ENCODE results near the gene SEC24A.
A peak's percentile ranks its signal among the peaks of the same experiment; 100 is the strongest.
"Not testable (repeated sequence)": the region's sequence is repeated elsewhere in the genome, so short reads cannot be mapped to it uniquely, and the experiment has no call there.

SEC24A gene

GRCh38 chr5:134647750-134648424, 698 bp upstream of the SEC24A start:
- Histone ChIP-seq H3K27me3 (no peaks in the 10 kb centered on the region), H4K20me1 (peaks cover 14% of the 10 kb centered on the region; the same call in 1 of the 2 replicates), H3K36me3 (0 out of 2 replicates have a peak, but pooled peaks cover 7% of the 10 kb centered on the region), H3K27ac (peak overlapping the region; percentile 88), H3K9ac (peak overlapping the region; percentile 91), H3K4me1 (peaks cover 39% of the 10 kb centered on the region), H3K4me2 (peak overlapping the region; percentile 83), H3K4me3 (peak overlapping the region; percentile 84), H3K9me3 (no peaks in the 10 kb centered on the region)
- TF ChIP-seq Cebpa-rat (IDR thresholded peaks at IDR 0.05) = no peak

- Histone ChIP-seq H3K4me2 (peak overlapping the region; percentile 83), H3K36me3 (0 out of 2 replicates have a peak, but pooled peaks cover 17% of the 10 kb centered on the region), H3K27ac (peak overlapping the region; percentile 88), H3K27me3 (no peaks in the 10 kb centered on the region), H3K9me3 (no peaks in the 10 kb centered on the region), H4K20me1 (peaks cover 26% of the 10 kb centered on the region; the same call in 1 of the 2 replicates), H3K4me1 (peaks cover 28% of the 10 kb centered on the region), H3K9ac (peak overlapping the region; percentile 91), H3K4me3 (peak overlapping the region; percentile 84)
- no peak for TF ChIP-seq Cebpa-rat (IDR thresholded peaks at IDR 0.05)
Observed at GRCh38 chr5:134649163-134649835, 714 bp downstream of the SEC24A start.

GRCh38 chr5:134650660-134651059, 2.1 kb downstream of the SEC24A start:
- Histone ChIP-seq H3K36me3 (peaks cover 29% of the 10 kb centered on the region; the same call in 1 of the 2 replicates), H3K4me2 (peak overlapping the region; percentile 83), H3K4me1 (peaks cover 28% of the 10 kb centered on the region), H4K20me1 (peaks cover 40% of the 10 kb centered on the region; the same call in 1 of the 2 replicates), H3K9ac (0 out of 2 replicates have a peak overlapping the region, but pooled peaks have one; percentile 34)
- H3K4me3 ChIP-seq, H3K9me3 ChIP-seq, H3K27me3 ChIP-seq, H3K27ac ChIP-seq: not testable (repeated sequence)

- Histone ChIP-seq H3K27ac (no peak overlapping the region), H3K9me3 (no peaks in the 10 kb centered on the region), H3K4me1 (peaks cover 28% of the 10 kb centered on the region), H4K20me1 (peaks cover 47% of the 10 kb centered on the region), H3K9ac (no peak overlapping the region), H3K27me3 (no peaks in the 10 kb centered on the region), H3K4me2 (no peak overlapping the region), H3K36me3 (peaks cover 33% of the 10 kb centered on the region; the same call in 1 of the 2 replicates), H3K4me3 (no peak overlapping the region)
- no peak for TF ChIP-seq Cebpa-rat (IDR thresholded peaks at IDR 0.05)
Observed at GRCh38 chr5:134651531-134651930, 2.9 kb downstream of the SEC24A start.

GRCh38 chr5:134656690-134657089, 8.1 kb downstream of the SEC24A start:
- Histone ChIP-seq H4K20me1 (peaks cover 81% of the 10 kb centered on the region), H3K9ac (no peak overlapping the region), H3K4me3 (no peak overlapping the region), H3K36me3 (peaks cover 65% of the 10 kb centered on the region), H3K4me1 (no peaks in the 10 kb centered on the region), H3K9me3 (no peaks in the 10 kb centered on the region), H3K27me3 (no peaks in the 10 kb centered on the region), H3K27ac (no peak overlapping the region), H3K4me2 (no peak overlapping the region)
- no peak for TF ChIP-seq Cebpa-rat (IDR thresholded peaks at IDR 0.05)

- Histone ChIP-seq H3K4me1 (no peaks in the 10 kb centered on the region), H3K27me3 (no peaks in the 10 kb centered on the region), H3K36me3 (peaks cover 69% of the 10 kb centered on the region), H3K27ac (no peak overlapping the region), H3K9me3 (no peaks in the 10 kb centered on the region), H3K4me2 (no peak overlapping the region), H4K20me1 (peaks cover 71% of the 10 kb centered on the region), H3K4me3 (no peak overlapping the region), H3K9ac (no peak overlapping the region)
- no peak for TF ChIP-seq Cebpa-rat (IDR thresholded peaks at IDR 0.05)
Observed at GRCh38 chr5:134659456-134659855, 10.9 kb downstream of the SEC24A start.

GRCh38 chr5:134659922-134660321, 11.3 kb downstream of the SEC24A start:
- no peak overlapping the region for H3K9ac ChIP-seq
- H4K20me1 ChIP-seq = peaks cover 66% of the 10 kb centered on the region
- no peak overlapping the region for H3K27ac ChIP-seq
- H3K36me3 ChIP-seq = peaks cover 65% of the 10 kb centered on the region
- H3K9me3 ChIP-seq = no peaks in the 10 kb centered on the region
- no peak overlapping the region for H3K4me2 ChIP-seq
- no peak overlapping the region for H3K4me3 ChIP-seq
- no peaks in the 10 kb centered on the region for H3K27me3 ChIP-seq
- H3K4me1 ChIP-seq = no peaks in the 10 kb centered on the region
- no peak for TF ChIP-seq Cebpa-rat (IDR thresholded peaks at IDR 0.05)

- Histone ChIP-seq H3K4me3 (no peak overlapping the region), H3K4me1 (no peaks in the 10 kb centered on the region), H3K36me3 (peaks cover 64% of the 10 kb centered on the region), H3K9me3 (no peaks in the 10 kb centered on the region), H4K20me1 (peaks cover 41% of the 10 kb centered on the region), H3K27ac (no peak overlapping the region), H3K9ac (no peak overlapping the region), H3K4me2 (no peak overlapping the region), H3K27me3 (no peaks in the 10 kb centered on the region)
- no peak for TF ChIP-seq Cebpa-rat (IDR thresholded peaks at IDR 0.05)
Observed at GRCh38 chr5:134662971-134663370, 14.4 kb downstream of the SEC24A start.

- Histone ChIP-seq H3K36me3 (peaks cover 75% of the 10 kb centered on the region), H4K20me1 (peaks cover 33% of the 10 kb centered on the region; the same call in 1 of the 2 replicates)
- TF ChIP-seq Cebpa-rat (IDR thresholded peaks at IDR 0.05) = no peak
Observed at GRCh38 chr5:134664448-134664847, 15.9 kb downstream of the SEC24A start.

GRCh38 chr5:134673546-134673945, 25.0 kb downstream of the SEC24A start:
- H3K9me3 ChIP-seq, H4K20me1 ChIP-seq, H3K4me1 ChIP-seq, H3K4me3 ChIP-seq, H3K9ac ChIP-seq, H3K4me2 ChIP-seq, H3K27ac ChIP-seq, H3K27me3 ChIP-seq: not testable (repeated sequence)
- peaks cover 88% of the 10 kb centered on the region for H3K36me3 ChIP-seq

More at GRCh38 chr5:134664448-134664847, 15.9 kb downstream of the SEC24A start:
- Histone ChIP-seq H3K4me3 (no peak overlapping the region), H3K4me1 (no peaks in the 10 kb centered on the region), H3K4me2 (no peak overlapping the region), H3K27ac (no peak overlapping the region), H3K27me3 (no peaks in the 10 kb centered on the region), H3K9me3 (no peaks in the 10 kb centered on the region), H3K9ac (no peak overlapping the region)

GRCh38 chr5:134677357-134677756, 28.8 kb downstream of the SEC24A start:
- H3K9me3 ChIP-seq, H3K9ac ChIP-seq, H4K20me1 ChIP-seq, H3K4me2 ChIP-seq, H3K4me3 ChIP-seq, H3K27me3 ChIP-seq, H3K27ac ChIP-seq: not testable (repeated sequence)
- peaks cover 14% of the 10 kb centered on the region for H3K4me1 ChIP-seq
- H3K36me3 ChIP-seq = peaks cover 93% of the 10 kb centered on the region

- H3K27ac ChIP-seq, H3K27me3 ChIP-seq, H3K9ac ChIP-seq, H4K20me1 ChIP-seq, H3K4me1 ChIP-seq, H3K9me3 ChIP-seq, H3K4me3 ChIP-seq, H3K4me2 ChIP-seq: not testable (repeated sequence)
- H3K36me3 ChIP-seq = peaks cover 96% of the 10 kb centered on the region
Observed at GRCh38 chr5:134690144-134690543, 41.6 kb downstream of the SEC24A start.

All from BLaER1 (cell line).